Activated T-cell treated with anti-CD3 and anti-CD28 coated beads, Interleukin-2, amount 50 U/mL, for 1 hour (primary cell): ENCODE data around the gene KBTBD13.
"Not testable (repeated sequence)": the region's sequence is repeated elsewhere in the genome, so short reads cannot be mapped to it uniquely, and the experiment has no call there.

Experiments
- DNase-seq: peaks from one replicate; pipeline ENCODE4 v3.0.0-alpha.2; 2020

KBTBD13 gene

GRCh38 chr15:65069779-65070546, 6.6 kb upstream of the KBTBD13 start:
- no peak for DNase-seq

DNA sequence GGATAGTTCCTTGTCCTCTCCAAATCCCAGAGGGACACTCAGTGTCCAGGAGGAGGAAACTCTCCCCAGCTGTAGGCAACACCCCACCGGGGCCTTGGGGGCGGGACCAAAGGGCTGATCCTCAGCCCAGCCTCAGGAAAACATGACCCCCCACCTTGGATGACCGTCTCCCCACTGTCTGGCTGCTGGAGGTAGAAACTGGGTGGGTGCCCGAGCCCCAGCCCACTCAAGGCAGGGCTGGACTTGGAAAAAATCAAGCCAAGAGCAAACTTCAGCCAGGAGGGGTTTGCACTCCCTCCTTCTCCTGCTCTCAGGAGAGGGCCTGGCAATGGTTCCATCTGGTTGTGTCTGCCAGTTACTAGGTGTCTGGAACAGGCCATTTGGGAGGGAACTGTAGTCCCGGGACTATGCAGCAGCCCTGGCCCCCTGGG, 5.2 kb upstream of the KBTBD13 start:
- no peak for DNase-seq

DNA sequence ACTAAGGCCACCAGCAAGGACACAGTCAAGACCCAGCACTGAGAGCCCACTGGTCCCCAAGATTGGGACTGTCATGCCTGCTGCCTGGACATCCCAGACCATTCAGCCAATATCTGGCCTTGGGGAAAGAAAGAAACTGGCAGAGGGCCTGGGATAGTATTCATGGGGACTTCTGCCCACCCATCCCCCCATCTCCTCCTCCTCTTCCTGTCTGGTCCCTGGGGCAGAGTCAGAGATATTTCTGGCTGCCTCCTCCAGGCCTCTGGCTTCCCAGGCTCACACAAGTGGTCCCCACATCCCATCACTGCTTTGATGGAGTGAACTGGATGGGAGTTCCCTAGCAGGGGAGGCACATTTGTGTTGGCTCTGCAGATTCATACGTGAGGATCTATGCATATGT, 4.5 kb upstream of the KBTBD13 start:
- no peak for DNase-seq

DNA sequence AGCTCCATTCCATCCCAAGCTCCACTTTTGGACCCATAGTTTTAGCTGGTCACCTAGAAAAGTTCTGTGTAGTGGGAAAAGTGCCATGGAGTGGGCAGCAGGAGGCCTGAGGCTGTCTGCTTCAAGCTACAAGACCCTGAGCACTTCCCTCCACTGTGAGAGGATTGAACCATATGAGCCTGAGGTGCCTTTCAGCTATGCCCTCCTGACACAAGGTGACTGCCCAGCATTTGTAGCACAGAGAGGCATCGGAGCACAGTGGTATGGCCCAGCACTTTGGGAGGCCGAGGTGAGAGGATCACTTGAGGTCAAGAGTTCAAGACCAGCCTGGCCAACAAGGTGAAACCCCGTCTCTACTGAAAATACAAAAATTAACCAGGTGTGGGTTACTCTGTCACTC, 3.9 kb upstream of the KBTBD13 start:
- DNase-seq, result no peak

- not testable (repeated sequence) for DNase-seq
Observed at GRCh38 chr15:65074946-65075345, 1.6 kb upstream of the KBTBD13 start.

GRCh38 chr15:65075607-65076395, 745 bp upstream of the KBTBD13 start:
- not testable (repeated sequence) for DNase-seq

DNA sequence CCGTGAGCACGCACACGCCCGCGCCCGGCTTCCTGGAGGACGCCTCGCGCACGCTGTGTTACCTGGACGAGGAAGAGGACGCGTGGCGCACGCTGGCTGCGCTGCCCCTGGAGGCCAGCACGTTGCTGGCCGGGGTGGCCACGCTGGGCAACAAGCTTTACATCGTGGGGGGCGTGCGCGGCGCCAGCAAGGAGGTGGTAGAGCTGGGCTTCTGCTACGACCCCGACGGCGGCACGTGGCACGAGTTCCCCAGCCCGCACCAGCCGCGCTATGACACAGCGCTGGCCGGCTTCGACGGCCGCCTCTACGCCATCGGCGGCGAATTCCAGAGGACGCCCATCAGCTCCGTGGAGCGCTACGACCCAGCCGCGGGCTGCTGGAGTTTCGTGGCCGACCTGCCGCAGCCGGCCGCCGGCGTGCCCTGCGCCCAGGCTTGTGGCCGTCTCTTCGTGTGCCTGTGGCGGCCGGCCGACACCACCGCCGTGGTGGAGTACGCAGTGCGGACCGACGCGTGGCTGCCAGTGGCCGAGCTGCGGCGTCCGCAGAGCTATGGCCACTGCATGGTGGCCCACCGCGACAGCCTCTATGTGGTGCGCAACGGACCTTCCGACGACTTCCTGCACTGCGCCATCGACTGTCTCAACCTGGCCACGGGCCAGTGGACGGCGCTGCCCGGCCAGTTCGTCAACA, 890 bp downstream of the KBTBD13 start:
- no peak for DNase-seq

DNA sequence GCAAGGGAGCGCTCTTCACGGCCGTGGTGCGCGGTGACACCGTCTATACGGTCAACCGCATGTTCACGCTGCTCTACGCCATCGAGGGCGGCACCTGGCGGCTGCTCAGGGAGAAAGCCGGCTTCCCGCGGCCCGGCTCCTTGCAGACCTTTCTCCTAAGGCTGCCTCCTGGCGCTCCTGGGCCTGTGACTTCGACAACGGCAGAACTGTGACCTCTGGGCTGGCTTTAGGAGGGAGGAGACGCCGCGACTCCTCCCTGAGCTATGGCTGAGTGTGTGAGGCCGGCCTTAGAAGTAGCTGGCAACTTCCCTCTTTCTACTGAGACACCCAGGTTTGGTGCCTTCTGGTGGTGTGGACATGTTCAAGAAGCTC, 1.4 kb downstream of the KBTBD13 start:
- peak; percentile 62 for DNase-seq

DNA sequence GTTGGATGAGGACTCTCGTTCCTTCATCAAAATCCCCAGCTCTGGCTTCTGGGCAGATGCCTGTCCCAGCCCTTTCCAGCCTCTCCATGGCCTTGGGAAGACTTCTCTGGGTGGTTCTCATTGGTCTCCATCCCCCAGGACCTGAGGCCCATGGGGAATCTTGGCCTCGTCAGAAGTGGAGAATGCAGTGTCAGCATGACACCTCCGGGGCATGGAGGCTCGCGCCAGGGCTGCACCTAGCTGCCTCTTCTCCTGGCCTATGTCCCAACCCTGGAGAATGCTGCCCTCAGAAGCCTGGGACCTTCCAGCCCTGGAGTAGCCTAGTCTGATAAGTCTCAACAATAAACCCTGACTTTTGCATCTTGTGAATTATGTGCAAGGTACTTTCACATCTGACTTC, 3.0 kb downstream of the KBTBD13 start:
- no peak for DNase-seq

- DNase-seq, result no peak
Observed at GRCh38 chr15:65081270-65081669, 4.7 kb downstream of the KBTBD13 start.

GRCh38 chr15:65081758-65082157, 5.2 kb downstream of the KBTBD13 start:
- DNase-seq, result no peak

DNA sequence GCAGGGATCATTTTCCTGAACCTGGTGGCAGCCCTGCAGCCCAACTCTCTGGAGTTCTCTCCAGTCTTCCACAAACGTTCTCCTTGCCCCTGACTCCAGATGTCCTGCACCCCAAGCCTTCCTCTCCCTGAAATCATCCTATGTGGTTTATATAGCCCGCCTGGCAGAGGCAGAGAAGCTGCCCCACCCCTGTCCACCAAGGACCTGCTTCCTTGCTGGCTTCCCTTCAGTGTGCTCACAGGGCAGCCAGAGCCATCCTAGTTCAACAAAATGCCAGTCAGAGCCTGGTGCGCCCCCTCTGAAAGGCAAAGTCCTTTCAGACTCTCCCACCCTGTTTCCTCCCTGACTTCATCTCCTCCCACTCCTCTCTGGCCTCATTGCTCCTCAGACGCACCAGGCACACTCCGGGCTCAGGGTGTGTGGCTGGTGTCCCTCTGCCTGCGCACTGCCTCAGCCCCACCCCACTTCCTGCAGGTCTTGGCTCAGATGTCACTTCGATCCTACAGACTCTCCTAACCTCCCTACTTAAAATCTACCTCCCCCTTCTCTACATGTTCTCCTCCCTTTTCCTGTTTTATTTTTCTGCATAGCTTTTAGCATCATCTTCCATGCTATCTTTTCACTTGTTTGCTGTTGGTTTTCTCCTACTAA, 5.9 kb downstream of the KBTBD13 start:
- no peak for DNase-seq

DNA sequence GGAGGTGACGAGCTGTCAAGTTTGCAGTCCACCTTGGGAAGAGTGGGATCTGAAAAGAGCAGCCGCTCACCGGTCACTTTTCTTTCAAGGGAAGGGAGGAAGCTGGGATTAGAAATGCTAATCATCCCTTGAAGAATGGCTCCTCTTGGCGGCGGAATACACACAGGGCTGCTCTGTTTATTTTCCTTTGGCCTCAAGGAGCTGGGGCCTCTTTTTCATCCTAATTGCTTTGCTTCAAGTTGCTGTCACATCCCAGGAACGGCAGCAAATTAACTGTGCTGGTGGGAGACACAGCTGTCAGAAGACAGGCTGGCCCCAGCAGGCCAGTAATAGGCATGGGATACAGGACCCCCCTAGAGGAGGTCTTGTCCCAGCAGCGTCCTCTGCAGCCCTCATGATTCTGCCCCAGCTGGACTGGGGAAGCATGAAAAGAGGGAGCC, 6.7 kb downstream of the KBTBD13 start:
- no peak for DNase-seq

DNA sequence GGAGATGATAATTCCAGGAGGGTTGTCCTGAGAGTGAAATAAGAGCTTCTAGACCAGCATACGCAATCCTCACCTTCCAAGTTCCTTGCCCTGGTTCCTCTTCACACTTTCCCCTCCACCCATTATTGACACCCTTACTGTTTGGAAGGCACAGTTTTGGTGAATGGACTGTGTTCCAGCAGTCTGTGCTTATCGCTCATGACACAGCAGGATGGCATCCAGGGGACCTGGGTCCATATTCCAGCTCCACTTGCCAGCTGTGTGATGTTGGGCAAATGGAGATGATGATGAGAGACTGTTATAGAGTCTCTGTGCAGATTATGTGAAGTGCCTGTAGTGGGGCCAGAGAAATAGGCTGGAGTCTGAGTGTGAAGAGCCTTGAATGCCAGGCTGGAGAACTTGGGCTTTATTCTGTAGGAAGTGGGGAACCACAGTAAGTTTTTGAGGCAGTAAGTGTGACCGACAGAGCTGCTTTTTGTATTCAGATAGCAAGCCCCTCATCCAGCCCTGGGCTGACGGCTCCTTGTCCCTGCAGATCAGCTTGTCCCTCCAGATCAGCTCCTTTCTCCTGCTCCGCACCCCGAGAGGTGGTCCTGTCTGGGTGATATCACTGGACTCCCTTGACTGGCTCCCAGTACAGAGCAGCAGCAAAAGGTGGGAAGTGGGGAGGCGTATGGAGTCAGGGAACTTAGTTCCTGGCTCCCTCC, 8.1 kb downstream of the KBTBD13 start:
- no peak for DNase-seq

GRCh38 chr15:65085207-65085753, 8.7 kb downstream of the KBTBD13 start:
- no peak for DNase-seq

DNA sequence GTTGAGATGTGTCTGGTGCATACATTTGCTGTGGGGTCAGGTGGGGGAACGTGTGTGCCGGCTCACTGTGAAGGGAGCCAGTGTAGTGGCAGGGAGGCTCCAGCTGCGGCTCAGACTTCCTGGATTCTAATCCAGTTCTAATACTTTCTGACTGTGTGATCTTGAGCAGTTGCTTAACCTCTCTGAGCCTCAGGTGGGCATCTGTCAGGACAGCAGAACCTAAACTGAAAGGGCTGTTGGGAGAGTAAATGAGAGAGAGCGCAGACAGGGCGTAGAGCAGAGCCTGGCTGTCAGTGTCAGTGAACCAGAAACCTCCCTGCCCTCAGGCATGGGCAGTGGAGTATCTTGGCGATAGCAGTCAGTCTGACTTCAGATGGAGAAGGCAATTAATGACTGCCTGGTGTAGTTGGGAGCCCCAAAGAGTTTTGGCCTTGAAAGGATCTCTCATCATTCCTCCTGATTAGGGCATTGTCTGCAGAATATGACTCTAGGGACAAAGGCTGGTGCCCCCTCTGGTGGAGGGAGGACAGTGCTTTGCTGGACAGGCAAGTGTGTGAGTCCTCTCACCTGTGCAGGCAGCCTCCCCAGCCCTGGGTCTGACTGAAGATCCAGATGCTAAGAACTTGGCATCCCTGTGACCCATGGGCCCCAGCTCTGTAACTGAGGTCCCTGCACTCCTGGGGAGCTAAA, 9.6 kb downstream of the KBTBD13 start:
- no peak for DNase-seq

DNA sequence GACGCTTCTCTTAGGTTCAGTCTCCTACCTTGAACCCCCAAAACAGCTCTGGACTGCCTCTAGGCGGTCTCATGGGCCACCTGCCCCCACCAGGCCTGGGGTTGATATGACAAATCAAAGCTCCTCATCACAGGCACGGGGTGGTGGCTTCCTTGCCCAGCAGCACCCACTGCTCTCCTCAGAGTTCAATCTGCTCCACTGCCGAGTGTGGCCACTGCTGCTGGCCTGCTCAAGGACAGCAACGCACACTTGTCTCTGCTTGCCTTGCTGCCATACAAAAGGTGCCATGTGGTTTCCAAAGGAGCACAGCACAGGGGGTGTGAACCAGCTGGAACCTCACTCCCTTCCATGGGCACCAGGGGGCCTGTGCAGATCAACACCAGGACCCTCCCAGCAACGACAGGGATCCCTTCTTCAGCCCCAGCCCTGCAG, 10.2 kb downstream of the KBTBD13 start:
- no peak for DNase-seq

DNA sequence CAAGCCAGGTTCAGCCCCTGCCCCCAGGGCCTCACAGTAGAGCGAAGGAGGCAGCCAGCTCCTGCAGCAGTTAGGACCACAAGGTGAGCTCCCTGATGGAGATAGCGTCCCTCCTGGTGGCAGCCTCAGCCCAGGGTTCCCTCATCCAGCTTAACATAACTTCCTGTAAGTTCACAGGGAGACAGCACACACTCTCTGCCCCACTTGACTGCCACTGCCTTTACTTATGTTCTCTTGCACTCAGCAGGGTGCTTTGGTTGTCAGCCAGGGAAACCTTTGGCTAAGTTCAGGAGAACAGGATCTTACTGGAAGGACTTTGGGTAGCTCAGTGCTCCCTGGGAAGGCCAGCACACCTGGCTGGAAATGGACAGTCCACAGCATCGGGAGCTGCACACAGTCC, 10.9 kb downstream of the KBTBD13 start:
- no peak for DNase-seq

- no peak for DNase-seq
Observed at GRCh38 chr15:65087873-65088642, 11.5 kb downstream of the KBTBD13 start.

DNA sequence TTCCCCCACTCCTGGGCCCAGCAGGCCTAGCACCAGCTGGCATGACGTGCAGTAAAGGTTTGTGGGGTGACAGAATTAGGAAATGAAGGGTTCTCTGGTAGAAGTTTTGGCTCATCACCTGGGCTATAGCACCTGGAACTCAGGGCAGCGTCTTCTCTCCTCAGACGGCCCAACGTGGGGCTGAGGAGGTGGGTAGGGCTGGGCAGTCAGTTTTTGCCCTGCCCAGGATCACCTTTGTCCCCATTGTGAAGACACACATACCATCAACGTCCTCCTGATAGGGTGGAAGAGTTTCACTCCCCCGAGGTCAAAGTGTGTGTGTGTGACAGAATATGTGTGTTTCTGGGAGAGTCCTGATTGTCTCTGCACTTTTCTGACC, 12.1 kb downstream of the KBTBD13 start:
- DNase-seq, result no peak
